NB4 (cell line): ENCODE data around the gene IRF2BP2.

Source experiments
- CTCF ChIP-seq: IDR thresholded peaks from one replicate; pipeline ENCODE4 v1.5.1; 2012; ENCODE audit warnings: low read depth, low read length
- MYC ChIP-seq: IDR thresholded peaks from 2 replicates; pipeline ENCODE4 v1.6.1; 2011; ENCODE audit warnings: low read depth, low read length
- POLR2A ChIP-seq: IDR thresholded peaks from 2 replicates; pipeline ENCODE4 v1.6.1; 2011; ENCODE audit warnings: mild to moderate bottlenecking; ENCODE audit not compliant: insufficient read length; ENCODE audit errors: extremely low read depth

- TF ChIP-seq CTCF = no peak
- no peak for TF ChIP-seq POLR2A
- TF ChIP-seq MYC = no peak
Observed at GRCh38 chr1:234582681-234583301, 27.2 kb downstream of the IRF2BP2 start.
